ENCODE measurements around the gene GLIS1.

DNA sequence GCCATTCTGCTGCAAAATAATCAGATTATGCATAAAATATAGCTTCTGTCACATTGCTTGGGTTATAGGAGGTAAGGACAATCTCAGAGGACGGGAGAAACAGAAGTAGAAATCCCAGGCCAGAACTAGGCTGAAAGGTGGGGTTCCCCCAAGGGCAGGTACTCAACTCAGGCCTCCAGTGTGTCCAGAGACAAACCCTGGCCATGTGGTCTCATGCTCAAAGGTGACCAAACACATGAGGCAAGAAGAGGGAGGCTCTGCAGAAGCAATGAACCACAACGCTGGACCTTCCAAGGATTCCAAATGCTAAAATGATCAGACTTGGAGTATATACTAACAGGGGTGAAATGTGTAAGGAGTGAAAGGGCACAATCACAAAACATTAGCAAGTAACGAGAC is 176.0 kb downstream of the GLIS1 start:
- TF ChIP-seq CTCF (IDR thresholded peaks at IDR 0.05): no peak
- no peak for TF ChIP-seq POLR2A (IDR thresholded peaks at IDR 0.05)

All from heart left ventricle (tissue), 13 donors.